HEK293 (cell line): ENCODE results near the gene SLC35G6.

Source experiments
- CTCF ChIA-PET: fragments of 350-600 bp; formaldehyde crosslinking; extraction: SDS; loops from one replicate; lab custom pipeline; 2021; ENCODE audit warnings: antibody characterized with exemption; lab: Yijun Ruan, JAX
- POLR2A ChIA-PET: fragments of 300-600 bp; formaldehyde crosslinking; extraction: SDS; loops from one replicate; lab custom pipeline; 2020; ENCODE audit warnings: antibody characterized with exemption, inconsistent platforms; lab: Yijun Ruan, JAX
- H3K27ac ChIP-seq: fragments of 200-500 bp; sonication (Bioruptor generic); 2 replicates; pipeline ENCODE4 v1.5.1; 2014; ENCODE audit warnings: low read depth, low read length, control low read depth, inconsistent platforms; ENCODE audit errors: extremely low read depth
- H3K36me3 ChIP-seq, 2 experiments: fragments of 200-500 bp in 1 of 2; sonication (Bioruptor generic) in 1 of 2; 1 replicate in 1 of 2; 2 replicates in 1 of 2; pipeline ENCODE4 v1.5.1; 2014 to 2017; ENCODE audit warnings: inconsistent platforms in 2 of 2, low read length in 2 of 2; ENCODE audit not compliant: control insufficient read depth in 2 of 2, insufficient read depth in 1 of 2
- H3K4me1 ChIP-seq: fragments of 200-500 bp; sonication (Bioruptor generic); 2 replicates; pipeline ENCODE4 v1.5.1; 2014; ENCODE audit warnings: mild to moderate bottlenecking, low read length, inconsistent platforms; ENCODE audit not compliant: control insufficient read depth, insufficient read depth
- H3K4me3 ChIP-seq: 2 replicates; pipeline ENCODE4 v1.5.1; 2011; ENCODE audit warnings: low read depth, mild to moderate bottlenecking, control low read depth, low read length, moderate library complexity
- H3K9me3 ChIP-seq: fragments of 200-500 bp; sonication (Bioruptor generic); 2 replicates; pipeline ENCODE4 v1.5.1; 2014; ENCODE audit warnings: low read depth, low read length, inconsistent platforms; ENCODE audit not compliant: control insufficient read depth, insufficient read depth
- ATF2 ChIP-seq: fragments of 450-650 bp; formaldehyde crosslinking; IDR thresholded peaks from 2 replicates; pipeline ENCODE4 v1.5.1; 2016; ENCODE audit warnings: missing biosample characterization, missing genetic modification characterization, low read depth
- CTCF ChIP-seq: fragments of 450-650 bp; formaldehyde crosslinking; IDR thresholded peaks from 2 replicates; pipeline ENCODE4 v1.5.1; 2016; ENCODE audit warnings: missing biosample characterization, missing genetic modification characterization
- KLF1 ChIP-seq: fragments of 450-650 bp; formaldehyde crosslinking; IDR thresholded peaks from 2 replicates; pipeline ENCODE4 v1.5.1; 2016; ENCODE audit warnings: missing biosample characterization, missing genetic modification characterization
- KLF9 ChIP-seq: fragments of 450-650 bp; formaldehyde crosslinking; IDR thresholded peaks from 2 replicates; pipeline ENCODE4 v1.5.1; 2016; ENCODE audit warnings: missing biosample characterization, missing genetic modification characterization, low read depth
- REST ChIP-seq: fragments of 450-650 bp; formaldehyde crosslinking; IDR thresholded peaks from 2 replicates; pipeline ENCODE4 v1.5.1; 2016; ENCODE audit warnings: missing biosample characterization, missing genetic modification characterization
- ZBTB1 ChIP-seq: fragments of 450-650 bp; formaldehyde crosslinking; IDR thresholded peaks from 2 replicates; pipeline ENCODE4 v1.5.1; 2016; ENCODE audit warnings: missing biosample characterization, missing genetic modification characterization
- ZNF10 ChIP-seq: fragments of 450-650 bp; formaldehyde crosslinking; IDR thresholded peaks from 2 replicates; pipeline ENCODE4 v1.5.1; 2017; ENCODE audit warnings: missing biosample characterization, missing genetic modification characterization
- ZNF146 ChIP-seq: fragments of 450-650 bp; formaldehyde crosslinking; IDR thresholded peaks from 2 replicates; pipeline ENCODE4 v1.5.1; 2016; ENCODE audit warnings: missing biosample characterization, missing genetic modification characterization
- ZNF211 ChIP-seq: fragments of 450-650 bp; formaldehyde crosslinking; IDR thresholded peaks from 2 replicates; pipeline ENCODE4 v1.5.1; 2016; ENCODE audit warnings: low read depth, missing biosample characterization, missing genetic modification characterization
- ZNF280D ChIP-seq: fragments of 450-650 bp; formaldehyde crosslinking; IDR thresholded peaks from 2 replicates; pipeline ENCODE4 v1.5.1; 2016; ENCODE audit warnings: missing biosample characterization, missing genetic modification characterization
- ZNF292 ChIP-seq: fragments of 450-650 bp; formaldehyde crosslinking; IDR thresholded peaks from 2 replicates; pipeline ENCODE4 v1.5.1; 2016; ENCODE audit warnings: low read depth, missing biosample characterization, missing genetic modification characterization, borderline replicate concordance
- ZNF354C ChIP-seq: fragments of 450-650 bp; formaldehyde crosslinking; IDR thresholded peaks from 2 replicates; pipeline ENCODE4 v1.5.1; 2016; ENCODE audit warnings: missing biosample characterization, missing genetic modification characterization, low read depth, borderline replicate concordance
- ZNF362 ChIP-seq: fragments of 450-650 bp; formaldehyde crosslinking; IDR thresholded peaks from 2 replicates; pipeline ENCODE4 v1.5.1; 2016; ENCODE audit warnings: missing biosample characterization, missing genetic modification characterization
- ZNF521 ChIP-seq: fragments of 450-650 bp; formaldehyde crosslinking; IDR thresholded peaks from 2 replicates; pipeline ENCODE4 v1.5.1; 2017; ENCODE audit warnings: missing biosample characterization, mild to moderate bottlenecking, missing genetic modification characterization
- ZNF549 ChIP-seq: fragments of 450-650 bp; IDR thresholded peaks from 2 replicates; pipeline ENCODE4 v1.5.1; 2018; ENCODE audit warnings: missing biosample characterization, missing genetic modification characterization, mild to moderate bottlenecking, inconsistent platforms, moderate library complexity
- ZNF580 ChIP-seq: fragments of 450-650 bp; formaldehyde crosslinking; IDR thresholded peaks from 2 replicates; pipeline ENCODE4 v1.5.1; 2016; ENCODE audit warnings: missing biosample characterization, missing genetic modification characterization
- ZNF677 ChIP-seq: fragments of 450-650 bp; IDR thresholded peaks from 2 replicates; pipeline ENCODE4 v1.5.0; 2018; ENCODE audit warnings: missing biosample characterization, mild to moderate bottlenecking, missing genetic modification characterization, moderate library complexity
- ZNF777 ChIP-seq: fragments of 450-650 bp; formaldehyde crosslinking; IDR thresholded peaks from 2 replicates; pipeline ENCODE4 v1.5.1; 2017; ENCODE audit warnings: missing biosample characterization, missing genetic modification characterization, borderline replicate concordance
- ZSCAN16 ChIP-seq: fragments of 450-650 bp; formaldehyde crosslinking; IDR thresholded peaks from 2 replicates; pipeline ENCODE4 v1.5.1; 2016; ENCODE audit warnings: missing biosample characterization, missing genetic modification characterization
- ZSCAN18 ChIP-seq: fragments of 450-650 bp; formaldehyde crosslinking; IDR thresholded peaks from 2 replicates; pipeline ENCODE4 v1.5.1; 2016; ENCODE audit warnings: missing biosample characterization, missing genetic modification characterization
- ZSCAN30 ChIP-seq: fragments of 450-650 bp; IDR thresholded peaks from 2 replicates; pipeline ENCODE4 v1.5.1; 2018; ENCODE audit warnings: missing biosample characterization, mild to moderate bottlenecking, missing genetic modification characterization, moderate library complexity

SLC35G6 gene

GRCh38 chr17:7484067-7484918 is 3.0 kb downstream of the SLC35G6 start, which contains the start of gene POLR2A (continued):
- TF ChIP-seq ZSCAN16 (peak; percentile 11; the same call in 1 of the 2 replicates), ZNF777 (peak; percentile 60; the same call in 1 of the 2 replicates), ZSCAN30 (tag by site-specific recombination) (peak; percentile 92), ZNF580 (tag by site-specific recombination) (peak; percentile 78; the same call in 1 of the 2 replicates), ZNF362 (tag by site-specific recombination) (peak; percentile 88), KLF9 (peak; percentile 87), ZNF354C (tag by site-specific recombination) (no peak), ZNF146 (peak; percentile 71), ZBTB1 (tag by site-specific recombination) (0 out of 2 replicates have a peak, but pooled peaks have one; percentile 35)

- Histone ChIP-seq H3K36me3 (peaks cover 8 to 35% of the 10 kb centered on the region in 2 experiments), H3K4me1 (peaks cover 21% of the 10 kb centered on the region), H3K4me3 (peak overlapping the region; percentile 51), H3K9me3 (no peaks in the 10 kb centered on the region), H3K27ac (peak overlapping the region; percentile 100)
- CTCF ChIA-PET, result interaction anchor here (0.8 to 2.9 kb wide), 7 partner anchors 18 to 158 kb away, joined by 3 to 13 read pairs (median 4); partner anchors contain the start of genes CHRNB1 and TMEM256
- POLR2A ChIA-PET, result interaction anchor here (0.6 to 3.8 kb wide), 39 partner anchors 8 to 609 kb away, joined by 3 to 39 read pairs (median 5); partner anchors contain the start of genes CHRNB1, FGF11, MPDU1 and NEURL4
- TF ChIP-seq ZNF521 (tag by site-specific recombination) (no peak), ZNF10 (tag by site-specific recombination) (no peak), ATF2 (tag by site-specific recombination) (no peak), ZSCAN16 (peak; percentile 99), ZNF280D (tag by site-specific recombination) (no peak), ZNF677 (tag by site-specific recombination) (no peak), ZNF211 (tag by site-specific recombination) (no peak), KLF1 (tag by site-specific recombination) (no peak), REST (tag by site-specific recombination) (no peak), CTCF (tag by site-specific recombination) (peak; percentile 46; the same call in 1 of the 2 replicates), ZNF549 (no peak), ZSCAN18 (tag by site-specific recombination) (no peak), ZNF292 (tag by site-specific recombination) (no peak)
Observed at GRCh38 chr17:7484919-7485377, 3.7 kb downstream of the SLC35G6 start.
